D721Med (cell line): ENCODE measurements around the gene LRRN2.
"Not testable (repeated sequence)": the region's sequence is repeated elsewhere in the genome, so short reads cannot be mapped to it uniquely, and the experiment has no call there.

Experiments used
- DNase-seq: peaks from one replicate; pipeline ENCODE4 v3.0.0; 2011; ENCODE audit warnings: low spot score; ENCODE audit not compliant: insufficient read length
- FAIRE-seq: peaks from 2 replicates; lab custom pipeline; 2011; peaks lifted over from hg19 to GRCh38; lab: Jason Lieb, UNC
- TF ChIP-seq, protein P1 (sequence below): IDR thresholded peaks from 2 replicates; pipeline ENCODE4 v1.5.1; 2012; ENCODE audit warnings: mild to moderate bottlenecking, control low read depth; ENCODE audit not compliant: insufficient read depth; ENCODE audit errors: missing control alignments

The LRRN2 gene

DNA sequence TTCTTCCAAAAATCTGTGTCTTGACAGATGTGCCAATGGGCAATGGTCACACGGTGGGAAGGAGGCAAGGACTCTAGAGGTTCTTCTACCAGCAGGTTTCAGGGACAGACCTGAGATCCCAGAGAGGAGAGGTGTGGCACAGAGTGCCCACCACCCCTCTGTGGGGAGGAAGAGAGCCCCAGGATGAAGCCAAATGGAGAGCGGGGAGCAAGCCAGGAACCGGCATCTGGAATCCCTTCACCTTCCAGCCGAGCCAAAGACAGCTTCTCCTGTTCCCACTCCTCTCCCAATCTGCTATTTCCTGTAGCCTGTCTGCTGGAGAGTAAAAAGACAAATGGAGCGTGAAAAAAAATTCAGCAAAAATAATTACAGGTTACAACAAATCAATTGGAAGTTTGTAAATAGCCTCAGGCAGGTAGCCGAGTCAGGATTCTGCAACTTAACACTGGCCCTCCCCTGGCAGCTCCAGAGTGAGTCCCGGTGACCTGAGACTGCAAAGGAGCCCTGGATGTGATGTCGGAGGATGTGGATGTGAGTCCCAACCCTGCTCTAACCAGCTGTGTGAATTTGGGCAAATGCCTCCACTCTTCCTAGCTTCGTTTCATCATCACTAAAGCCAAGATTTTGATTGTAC is 45.4 kb upstream of the LRRN2 start:
- TF ChIP-seq, protein P1, sequence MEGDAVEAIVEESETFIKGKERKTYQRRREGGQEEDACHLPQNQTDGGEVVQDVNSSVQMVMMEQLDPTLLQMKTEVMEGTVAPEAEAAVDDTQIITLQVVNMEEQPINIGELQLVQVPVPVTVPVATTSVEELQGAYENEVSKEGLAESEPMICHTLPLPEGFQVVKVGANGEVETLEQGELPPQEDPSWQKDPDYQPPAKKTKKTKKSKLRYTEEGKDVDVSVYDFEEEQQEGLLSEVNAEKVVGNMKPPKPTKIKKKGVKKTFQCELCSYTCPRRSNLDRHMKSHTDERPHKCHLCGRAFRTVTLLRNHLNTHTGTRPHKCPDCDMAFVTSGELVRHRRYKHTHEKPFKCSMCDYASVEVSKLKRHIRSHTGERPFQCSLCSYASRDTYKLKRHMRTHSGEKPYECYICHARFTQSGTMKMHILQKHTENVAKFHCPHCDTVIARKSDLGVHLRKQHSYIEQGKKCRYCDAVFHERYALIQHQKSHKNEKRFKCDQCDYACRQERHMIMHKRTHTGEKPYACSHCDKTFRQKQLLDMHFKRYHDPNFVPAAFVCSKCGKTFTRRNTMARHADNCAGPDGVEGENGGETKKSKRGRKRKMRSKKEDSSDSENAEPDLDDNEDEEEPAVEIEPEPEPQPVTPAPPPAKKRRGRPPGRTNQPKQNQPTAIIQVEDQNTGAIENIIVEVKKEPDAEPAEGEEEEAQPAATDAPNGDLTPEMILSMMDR, result no peak
- FAIRE-seq (peak; percentile 41), DNase-seq (no peak)

DNA sequence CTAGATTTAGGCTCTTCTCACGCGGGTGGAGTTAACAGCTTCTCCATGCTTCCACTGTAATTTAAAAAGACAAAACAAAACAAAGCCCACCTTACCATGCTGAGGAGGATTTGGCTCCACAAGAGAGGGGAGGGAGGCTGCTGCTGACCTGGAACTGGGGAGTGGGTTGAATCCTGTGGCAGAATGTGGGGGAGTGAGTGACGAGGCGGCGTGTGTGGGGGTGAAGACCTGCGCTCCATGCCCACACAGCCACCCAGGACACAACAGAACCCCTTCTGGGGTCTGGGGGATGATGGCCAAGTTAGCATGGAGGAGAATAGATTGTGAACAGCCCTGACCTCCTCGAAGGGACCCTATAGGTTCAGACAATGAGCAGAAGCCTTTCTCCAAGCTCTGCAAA is 44.0 kb upstream of the LRRN2 start:
- DNase-seq (no peak), FAIRE-seq (no peak)
- TF ChIP-seq, protein P1, result no peak

DNA sequence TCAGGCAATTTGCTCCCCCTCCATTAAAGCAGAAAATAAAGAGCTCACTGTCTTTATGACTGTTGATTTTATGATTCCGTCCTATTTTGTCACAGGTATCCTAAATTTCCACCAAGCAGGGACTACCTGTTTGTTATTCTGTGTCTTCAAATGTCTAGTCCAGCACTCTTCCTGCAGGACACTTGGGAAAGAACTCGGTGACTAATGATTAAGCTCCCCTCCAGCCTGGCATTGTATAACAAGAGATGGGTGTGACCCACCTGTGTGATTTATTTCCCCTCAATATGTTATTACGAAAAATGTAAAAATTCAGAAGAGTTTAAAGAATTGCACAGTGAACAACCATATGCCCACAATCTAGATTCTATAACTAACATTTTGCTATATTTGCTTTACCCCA is 42.9 kb upstream of the LRRN2 start:
- FAIRE-seq (peak; percentile 25), DNase-seq (no peak)
- TF ChIP-seq, protein P1, result no peak

DNA sequence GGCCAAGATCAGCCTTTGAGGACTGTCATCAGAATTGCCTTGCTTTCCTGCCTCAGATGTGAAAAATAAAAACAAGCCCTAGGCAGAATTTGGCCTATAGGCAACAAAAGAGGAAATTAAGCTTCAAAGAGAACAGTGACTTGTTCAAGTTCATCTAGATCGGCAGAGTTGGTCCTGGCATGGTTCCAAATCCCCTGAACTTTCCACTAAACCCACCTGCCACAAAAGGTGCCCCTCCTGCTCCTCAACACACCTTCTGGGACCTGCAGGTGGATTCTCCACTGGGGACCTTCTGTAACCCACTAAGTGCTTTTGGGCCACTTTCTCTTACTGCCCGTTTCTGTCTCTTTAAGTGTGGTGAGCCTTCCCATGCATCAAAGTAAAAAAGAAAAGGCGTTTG is 42.5 kb upstream of the LRRN2 start:
- FAIRE-seq, result no peak
- no peak for DNase-seq
- TF ChIP-seq, protein P1, result no peak

DNA sequence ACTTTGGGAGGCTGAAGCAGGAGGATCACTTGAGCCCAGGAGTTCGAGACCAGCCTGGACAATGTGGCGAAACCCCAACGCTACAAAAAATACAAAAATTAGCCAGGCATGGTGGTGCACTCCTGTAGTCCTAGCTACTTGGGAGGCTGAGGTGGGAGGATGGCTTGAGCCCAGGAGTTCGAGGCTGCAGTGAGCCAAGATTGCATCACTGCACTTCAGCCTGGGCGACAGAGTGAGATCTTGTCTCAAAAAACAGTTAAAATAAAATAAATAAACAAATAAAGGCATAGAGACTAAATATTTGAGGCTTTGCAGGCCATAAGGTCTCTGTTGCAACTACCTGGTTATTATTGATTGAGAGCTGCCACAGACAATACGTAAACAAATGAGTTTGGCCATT is 41.9 kb upstream of the LRRN2 start:
- FAIRE-seq, DNase-seq: not testable (repeated sequence)

DNA sequence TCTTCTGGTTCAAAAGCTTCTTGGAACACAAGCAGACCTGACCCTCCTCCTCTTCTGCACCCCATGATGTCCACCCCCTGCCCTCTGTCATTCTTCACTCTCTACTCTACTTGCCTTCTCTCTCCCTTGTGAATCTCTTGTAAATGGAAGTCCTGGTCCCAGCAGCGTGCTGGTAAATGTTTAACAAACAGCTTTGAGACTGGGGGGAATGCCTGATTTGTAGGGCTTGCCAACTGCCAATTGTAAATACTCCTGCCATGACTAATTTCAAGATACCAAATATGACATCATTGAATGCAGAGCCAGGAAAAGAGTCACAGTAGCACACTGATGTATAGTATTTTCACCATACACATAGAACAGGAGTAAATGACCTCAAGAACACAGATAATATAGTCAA is 40.9 kb upstream of the LRRN2 start:
- TF ChIP-seq, protein P1, result no peak
- FAIRE-seq (no peak), DNase-seq (no peak)

DNA sequence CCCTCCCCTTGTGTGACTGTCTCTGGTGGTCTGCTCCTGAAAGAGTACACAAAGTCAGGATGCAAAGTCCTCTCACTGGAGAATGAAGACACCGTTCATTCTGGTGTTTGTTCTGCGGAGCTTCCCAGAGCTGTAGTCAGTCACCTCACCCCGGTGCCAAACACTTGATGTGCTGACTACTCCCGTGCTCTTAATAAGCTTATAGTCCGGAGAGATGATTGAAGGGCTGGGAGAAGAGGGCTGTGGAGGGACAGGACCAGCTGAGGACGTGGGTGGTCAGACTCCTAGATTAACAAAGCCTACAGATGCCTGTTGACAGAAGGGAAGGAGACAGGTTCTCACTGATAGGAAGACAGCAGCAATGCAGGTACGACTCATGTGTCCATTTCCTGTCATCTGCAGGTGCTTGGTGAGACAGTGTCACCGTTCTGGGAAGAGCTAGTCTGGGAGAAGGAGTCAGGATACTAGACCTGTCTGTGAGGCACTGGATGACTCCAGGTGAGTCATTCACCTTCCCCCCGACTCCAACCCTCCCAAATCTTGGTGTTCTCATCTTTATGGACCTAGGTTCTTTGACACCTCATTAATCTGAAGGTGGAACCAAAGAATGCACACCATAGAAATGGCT is 40.4 kb upstream of the LRRN2 start:
- no peak for FAIRE-seq
- no peak for DNase-seq
- TF ChIP-seq, protein P1, result no peak
